Smooth muscle cell (in vitro differentiated cells): ENCODE results near the gene ZSCAN21. TPM values are rescaled to one million over a fixed set of nuclear protein-coding genes. Genes with fewer than 3 reads are reported as not detected.
A peak's percentile ranks its signal among the peaks of the same experiment; 100 is the strongest.

Experiments
- DNase-seq: peaks from one replicate; lab custom pipeline; 2025; ENCODE audit not compliant: unreplicated experiment; lab: John Stamatoyannopoulos, UW
- H2AFZ ChIP-seq: fragments of 200-600 bp; sonication (generic); 2 replicates; pipeline ENCODE4 v1.6.0; 2016; ENCODE audit warnings: antibody characterized with exemption, low read depth, mild to moderate bottlenecking
- H3F3A ChIP-seq: fragments of 200-600 bp; sonication (generic); 2 replicates; pipeline ENCODE4 v1.6.0; 2017; ENCODE audit warnings: antibody characterized with exemption, low read depth
- H3K27ac ChIP-seq: fragments of 200-600 bp; sonication (generic); 2 replicates; pipeline ENCODE4 v1.5.1; 2016; ENCODE audit warnings: low read depth, mild to moderate bottlenecking
- H3K27me3 ChIP-seq: fragments of 200-600 bp; sonication (generic); 2 replicates; pipeline ENCODE4 v1.6.1; 2016; ENCODE audit warnings: low read depth, mild to moderate bottlenecking
- H3K36me3 ChIP-seq: fragments of 200-600 bp; sonication (generic); 2 replicates; pipeline ENCODE4 v1.5.1; 2016; ENCODE audit warnings: low read depth
- H3K4me1 ChIP-seq: fragments of 200-600 bp; sonication (generic); 2 replicates; pipeline ENCODE4 v1.5.1; 2016; ENCODE audit warnings: low read depth
- H3K4me2 ChIP-seq: fragments of 200-600 bp; sonication (generic); 2 replicates; pipeline ENCODE4 v1.6.0; 2016; ENCODE audit warnings: mild to moderate bottlenecking
- H3K4me3 ChIP-seq: fragments of 200-600 bp; sonication (generic); 2 replicates; pipeline ENCODE4 v1.5.1; 2016; ENCODE audit warnings: mild to moderate bottlenecking
- H3K79me2 ChIP-seq: fragments of 200-600 bp; sonication (generic); 2 replicates; pipeline ENCODE4 v1.6.0; 2016; ENCODE audit warnings: low read depth, mild to moderate bottlenecking
- H3K9ac ChIP-seq: fragments of 200-600 bp; sonication (generic); 2 replicates; pipeline ENCODE4 v1.6.0; 2016; ENCODE audit warnings: low read depth
- H3K9me3 ChIP-seq: fragments of 200-600 bp; sonication (generic); replicated peaks from 2 replicates; pipeline ENCODE4 v1.5.1; 2016; ENCODE audit warnings: low read depth
- H4K20me1 ChIP-seq: fragments of 200-600 bp; sonication (generic); 2 replicates; pipeline ENCODE4 v1.6.0; 2016; ENCODE audit warnings: low read depth
- WGBS: methylation state at CpG from one replicate; pipeline ENCODE4 v1.1.7; 2016; ENCODE audit warnings: low lambda C conversion rate; 5-methylcytosine and 5-hydroxymethylcytosine counted together
- polyA plus RNA-seq: library from polyadenylated mRNA; unstranded; fragments of >200 nt; fragmentation: Nextera tagmentation; extraction: Ambion mirVana; gene quantifications from 2 replicates; pipeline ENCODE4 v1.2.1, GENCODE V29; 2016
- total RNA-seq: library from RNA; depleted of rRNA; stranded (reverse); fragments of >200 nt; gene quantifications from 2 replicates; pipeline ENCODE4 v1.2.3, GENCODE V29; 2014
- TF ChIP-seq, protein P1 (sequence below): fragments of 200-600 bp; sonication (generic); IDR thresholded peaks from 2 replicates; pipeline ENCODE4 v1.5.1; 2017; ENCODE audit warnings: borderline replicate concordance, mild to moderate bottlenecking, antibody characterized with exemption; ENCODE audit not compliant: insufficient read depth, poor library complexity, severe bottlenecking

Gene ZSCAN21
- total and polyA plus RNA-seq, 2 experiments from 2014 or later = 11.3 to 15.3 TPM

DNA sequence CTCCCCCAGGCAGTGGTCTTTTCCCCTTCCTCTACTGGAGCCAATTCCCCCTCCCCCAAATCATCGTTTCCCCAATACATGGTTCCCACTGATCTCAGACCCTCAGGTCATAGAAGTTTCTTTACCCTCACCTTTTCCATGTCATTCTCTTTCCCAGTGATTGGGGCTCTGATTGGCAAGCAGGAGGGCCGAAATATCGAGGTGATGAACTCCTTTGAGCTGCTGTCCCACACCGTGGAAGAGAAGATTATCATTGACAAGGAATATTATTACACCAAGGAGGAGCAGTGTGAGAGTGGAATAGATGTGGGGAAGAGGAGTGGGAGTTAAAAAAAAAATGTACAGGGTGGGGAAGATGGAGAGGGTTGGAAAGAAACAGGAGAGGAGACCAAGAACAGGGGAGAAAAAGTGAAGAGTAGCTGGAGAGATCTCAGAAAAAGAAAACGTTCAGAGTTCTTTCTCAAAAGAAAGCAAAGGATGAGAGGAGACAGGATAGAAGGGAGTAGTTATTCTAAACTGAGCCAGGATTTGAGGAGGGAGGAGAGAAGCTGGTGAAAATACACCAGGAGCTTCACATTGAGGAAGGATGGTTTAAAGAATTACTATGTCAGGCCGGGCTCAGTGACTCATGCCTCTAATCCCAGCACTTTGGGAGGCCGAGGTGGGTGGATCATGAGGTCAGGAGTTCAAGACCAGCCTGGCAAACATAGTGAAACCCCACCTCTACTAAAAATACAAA, 40.1 kb downstream of the ZSCAN21 start:
- WGBS = 35% methylated on average over 7 of the region's 7 CpGs
- H3K4me2 ChIP-seq = peak overlapping the region; percentile 88

DNA sequence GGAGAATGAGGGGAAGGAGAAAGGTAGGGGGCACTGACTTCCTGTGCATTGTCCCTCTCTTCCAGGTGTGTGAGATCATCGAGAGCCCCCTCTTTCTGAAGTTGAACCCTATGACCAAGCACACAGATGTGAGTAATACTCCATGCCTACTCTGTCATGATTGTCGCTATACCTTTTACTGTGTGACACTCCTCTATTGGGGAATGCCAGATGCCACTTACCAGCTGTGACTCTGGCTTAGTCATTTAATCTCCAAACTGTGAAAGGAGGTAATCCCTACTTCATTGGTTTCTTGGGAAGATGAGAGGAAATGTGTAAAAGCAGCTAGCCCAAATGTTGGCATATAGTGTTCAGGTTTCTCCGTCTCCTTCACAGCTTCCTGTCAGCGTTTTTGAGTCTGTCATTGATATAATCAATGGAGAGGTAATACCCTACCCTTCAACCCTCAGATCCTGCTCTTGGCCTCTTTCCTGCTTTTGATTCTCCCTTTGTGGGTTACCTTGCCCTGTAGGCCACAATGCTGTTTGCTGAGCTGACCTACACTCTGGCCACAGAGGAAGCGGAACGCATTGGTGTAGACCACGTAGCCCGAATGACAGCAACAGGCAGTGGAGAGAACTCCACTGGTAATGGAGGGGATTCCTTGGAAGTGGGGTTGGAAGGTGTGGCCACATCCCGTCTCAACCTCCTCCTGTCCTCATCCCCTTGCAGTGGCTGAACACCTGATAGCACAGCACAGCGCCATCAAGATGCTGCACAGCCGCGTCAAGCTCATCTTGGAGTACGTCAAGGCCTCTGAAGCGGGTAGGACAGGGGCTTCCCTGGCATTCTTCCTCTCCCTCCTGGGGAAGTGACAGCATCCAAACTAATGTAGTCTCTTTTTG, 41.2 kb downstream of the ZSCAN21 start:
- H3K27me3 ChIP-seq = no peaks in the 10 kb centered on the region
- peaks cover 56% of the 10 kb centered on the region for H3F3A ChIP-seq
- DNase-seq = no peak
- H3K9me3 ChIP-seq = no peaks in the 10 kb centered on the region
- TF ChIP-seq, protein P1, sequence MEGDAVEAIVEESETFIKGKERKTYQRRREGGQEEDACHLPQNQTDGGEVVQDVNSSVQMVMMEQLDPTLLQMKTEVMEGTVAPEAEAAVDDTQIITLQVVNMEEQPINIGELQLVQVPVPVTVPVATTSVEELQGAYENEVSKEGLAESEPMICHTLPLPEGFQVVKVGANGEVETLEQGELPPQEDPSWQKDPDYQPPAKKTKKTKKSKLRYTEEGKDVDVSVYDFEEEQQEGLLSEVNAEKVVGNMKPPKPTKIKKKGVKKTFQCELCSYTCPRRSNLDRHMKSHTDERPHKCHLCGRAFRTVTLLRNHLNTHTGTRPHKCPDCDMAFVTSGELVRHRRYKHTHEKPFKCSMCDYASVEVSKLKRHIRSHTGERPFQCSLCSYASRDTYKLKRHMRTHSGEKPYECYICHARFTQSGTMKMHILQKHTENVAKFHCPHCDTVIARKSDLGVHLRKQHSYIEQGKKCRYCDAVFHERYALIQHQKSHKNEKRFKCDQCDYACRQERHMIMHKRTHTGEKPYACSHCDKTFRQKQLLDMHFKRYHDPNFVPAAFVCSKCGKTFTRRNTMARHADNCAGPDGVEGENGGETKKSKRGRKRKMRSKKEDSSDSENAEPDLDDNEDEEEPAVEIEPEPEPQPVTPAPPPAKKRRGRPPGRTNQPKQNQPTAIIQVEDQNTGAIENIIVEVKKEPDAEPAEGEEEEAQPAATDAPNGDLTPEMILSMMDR = no peak
- no peak overlapping the region for H2AFZ ChIP-seq
- WGBS = 93% methylated on average over 14 of the region's 14 CpGs
- peaks cover 9% of the 10 kb centered on the region for H3K4me1 ChIP-seq
- H3K27ac ChIP-seq = peak overlapping the region; percentile 91
- H4K20me1 ChIP-seq = no peaks in the 10 kb centered on the region
- H3K4me2 ChIP-seq = no peak overlapping the region
- no peak overlapping the region for H3K4me3 ChIP-seq
- no peaks in the 10 kb centered on the region for H3K36me3 ChIP-seq
- H3K9ac ChIP-seq = no peak overlapping the region
- H3K79me2 ChIP-seq = peaks cover 3% of the 10 kb centered on the region

More for the DNA sequence above, 40.1 kb downstream of the ZSCAN21 start:
- no peak for DNase-seq
- peak overlapping the region; percentile 71 for H2AFZ ChIP-seq
- H3F3A ChIP-seq = peaks cover 66% of the 10 kb centered on the region
- peak overlapping the region; percentile 72 for H3K4me3 ChIP-seq
- peak overlapping the region; percentile 74 for H3K9ac ChIP-seq
- H4K20me1 ChIP-seq = no peaks in the 10 kb centered on the region
- H3K9me3 ChIP-seq = no peaks in the 10 kb centered on the region
- peak overlapping the region; percentile 91 for H3K27ac ChIP-seq
- H3K36me3 ChIP-seq = no peaks in the 10 kb centered on the region
- no peaks in the 10 kb centered on the region for H3K27me3 ChIP-seq
- peaks cover 9% of the 10 kb centered on the region for H3K4me1 ChIP-seq
- TF ChIP-seq, protein P1 = no peak
- H3K79me2 ChIP-seq = peaks cover 3% of the 10 kb centered on the region

DNA sequence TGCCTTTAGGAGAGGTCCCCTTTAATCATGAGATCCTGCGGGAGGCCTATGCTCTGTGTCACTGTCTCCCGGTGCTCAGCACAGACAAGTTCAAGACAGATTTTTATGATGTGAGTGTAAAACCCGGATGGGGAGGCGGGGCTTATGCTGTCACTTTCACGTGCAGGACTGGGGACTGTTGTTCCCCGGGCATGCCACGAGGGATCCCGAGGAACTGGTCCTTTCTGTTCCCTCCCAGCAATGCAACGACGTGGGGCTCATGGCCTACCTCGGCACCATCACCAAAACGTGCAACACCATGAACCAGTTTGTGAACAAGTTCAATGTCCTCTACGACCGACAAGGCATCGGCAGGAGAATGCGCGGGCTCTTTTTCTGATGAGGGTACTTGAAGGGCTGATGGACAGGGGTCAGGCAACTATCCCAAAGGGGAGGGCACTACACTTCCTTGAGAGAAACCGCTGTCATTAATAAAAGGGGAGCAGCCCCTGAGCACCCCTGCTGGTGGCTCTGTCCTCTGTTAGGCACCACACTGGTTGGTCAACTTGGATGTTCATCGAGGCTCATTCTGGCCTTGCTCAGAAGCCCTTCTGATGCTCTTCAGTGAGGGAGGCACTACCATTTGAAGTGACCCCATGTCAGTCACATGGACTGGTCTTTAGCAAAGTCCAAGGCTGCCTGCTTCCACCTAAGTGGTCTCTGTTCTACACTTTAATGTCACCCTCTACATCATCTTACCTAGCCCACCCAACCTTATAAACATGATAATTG, 42.0 kb downstream of the ZSCAN21 start:
- Histone ChIP-seq H3K9ac (no peak overlapping the region), H3K27ac (peak overlapping the region; percentile 91), H3K9me3 (no peaks in the 10 kb centered on the region), H3F3A (peaks cover 53% of the 10 kb centered on the region), H3K27me3 (no peaks in the 10 kb centered on the region), H3K4me1 (peaks cover 9% of the 10 kb centered on the region), H4K20me1 (no peaks in the 10 kb centered on the region), H3K79me2 (peaks cover 3% of the 10 kb centered on the region), H3K4me3 (no peak overlapping the region), H3K36me3 (no peaks in the 10 kb centered on the region), H2AFZ (no peak overlapping the region), H3K4me2 (no peak overlapping the region)
- WGBS = 69% methylated on average over 19 of the region's 19 CpGs
- TF ChIP-seq, protein P1 = no peak
- no peak for DNase-seq
